GM12891 (cell line): ENCODE measurements around the gene UQCRFS1.
A peak's percentile ranks its signal among the peaks of the same experiment; 100 is the strongest.

Experiments
- DNase-seq: peaks from one replicate; pipeline ENCODE4 v3.0.0; 2011; ENCODE audit warnings: low spot score; ENCODE audit not compliant: insufficient read length
- FAIRE-seq: peaks from 2 replicates; lab custom pipeline; 2011; peaks lifted over from hg19 to GRCh38; lab: Jason Lieb, UNC
- PAX5 ChIP-seq: IDR thresholded peaks from 2 replicates; pipeline ENCODE4 v1.6.1; 2011; ENCODE audit warnings: low read length, moderate library complexity, mild to moderate bottlenecking; ENCODE audit not compliant: insufficient read depth, severe bottlenecking
- POLR2A ChIP-seq: IDR thresholded peaks from 2 replicates; pipeline ENCODE4 v1.6.1; 2011; ENCODE audit warnings: low read depth, low read length, control low read depth
- POLR2AphosphoS5 ChIP-seq: IDR thresholded peaks from 2 replicates; pipeline ENCODE4 v1.6.1; 2011; ENCODE audit warnings: low read depth, low read length, control low read depth
- POU2F2 ChIP-seq: IDR thresholded peaks from 2 replicates; pipeline ENCODE4 v1.6.1; 2011; ENCODE audit warnings: low read depth, mild to moderate bottlenecking, control low read depth, low read length, moderate library complexity
- SPI1 ChIP-seq: IDR thresholded peaks from 2 replicates; pipeline ENCODE4 v1.6.1; 2011; ENCODE audit warnings: low read depth, low read length, control low read depth
- TAF1 ChIP-seq: IDR thresholded peaks from 2 replicates; pipeline ENCODE4 v1.6.1; 2011; ENCODE audit warnings: low read depth, low read length, control low read depth

UQCRFS1 gene

DNA sequence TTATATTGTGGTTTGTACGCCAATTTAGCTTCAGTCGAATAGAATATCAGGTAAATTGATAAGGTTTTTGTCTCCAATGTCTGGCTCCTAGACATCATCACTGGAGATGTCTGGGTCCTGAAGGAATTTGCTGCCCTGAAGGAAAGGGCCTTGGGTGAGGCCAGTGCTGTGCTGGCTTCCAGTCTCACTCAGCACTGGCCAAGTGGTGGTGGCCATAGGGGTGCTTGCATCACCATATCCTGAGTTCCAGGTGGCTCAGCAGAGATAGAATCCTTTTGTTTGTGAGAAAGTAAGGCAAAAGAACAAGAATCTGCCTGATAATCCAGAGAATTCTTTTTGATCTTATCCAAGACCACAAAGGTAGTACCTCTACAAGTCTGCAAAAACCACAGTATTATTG is 39.1 kb downstream of the UQCRFS1 start:
- no peak for FAIRE-seq
- no peak for DNase-seq
- no peak for TF ChIP-seq SPI1
- TF ChIP-seq POLR2AphosphoS5, result no peak
- no peak for TF ChIP-seq TAF1
- no peak for TF ChIP-seq PAX5
- TF ChIP-seq POU2F2, result no peak
- no peak for TF ChIP-seq POLR2A

- no peak for FAIRE-seq
- TF ChIP-seq POLR2AphosphoS5, result no peak
- TF ChIP-seq SPI1, result peak; percentile 88
- no peak for DNase-seq
These were observed 40.6 kb downstream of the UQCRFS1 start for GRCh38 chr19:29172302-29172701.

DNA sequence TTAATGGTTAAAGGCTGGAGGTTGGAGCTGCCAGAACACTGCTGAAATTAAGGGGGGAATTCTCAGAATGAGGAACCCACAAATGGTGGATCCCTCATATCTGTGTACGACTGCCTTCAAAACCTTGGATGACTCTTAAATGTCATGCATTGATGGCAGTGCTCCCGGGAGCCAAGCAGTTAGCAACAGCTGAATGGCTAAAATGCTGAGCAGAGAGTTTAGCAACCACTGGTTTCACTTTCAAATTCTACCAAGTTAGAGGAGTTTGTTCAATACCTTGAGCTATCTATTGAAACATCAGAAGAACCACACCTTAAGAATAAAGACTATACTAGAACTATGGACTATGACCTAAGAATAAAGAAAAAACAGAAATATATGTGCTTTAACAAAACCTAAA is 41.4 kb downstream of the UQCRFS1 start:
- TF ChIP-seq TAF1 (no peak), SPI1 (no peak), POU2F2 (no peak), POLR2AphosphoS5 (no peak), POLR2A (no peak), PAX5 (no peak)
- DNase-seq (no peak), FAIRE-seq (no peak)

DNA sequence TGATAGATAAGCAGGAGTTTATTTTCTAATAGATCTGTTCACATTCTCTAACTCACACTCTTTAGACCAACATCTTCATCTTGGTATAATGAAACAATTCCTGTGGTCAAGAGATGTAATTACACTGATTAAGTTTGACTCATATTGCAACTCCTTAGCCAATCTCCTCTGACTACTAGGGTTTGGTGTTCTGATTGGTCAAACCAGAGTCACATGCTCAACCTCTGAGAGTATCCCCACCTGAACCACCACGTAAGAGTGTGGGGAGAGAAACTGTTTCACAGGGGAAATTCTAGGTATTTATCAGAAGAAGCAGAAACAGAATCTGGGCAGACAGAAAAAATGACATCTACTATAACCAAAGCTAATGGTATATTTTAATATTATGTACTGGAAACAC is 42.4 kb downstream of the UQCRFS1 start:
- FAIRE-seq (no peak), DNase-seq (no peak)
- TF ChIP-seq PAX5, result no peak
- no peak for TF ChIP-seq POLR2A
- TF ChIP-seq SPI1, result no peak
- no peak for TF ChIP-seq TAF1
- no peak for TF ChIP-seq POLR2AphosphoS5
- no peak for TF ChIP-seq POU2F2

DNA sequence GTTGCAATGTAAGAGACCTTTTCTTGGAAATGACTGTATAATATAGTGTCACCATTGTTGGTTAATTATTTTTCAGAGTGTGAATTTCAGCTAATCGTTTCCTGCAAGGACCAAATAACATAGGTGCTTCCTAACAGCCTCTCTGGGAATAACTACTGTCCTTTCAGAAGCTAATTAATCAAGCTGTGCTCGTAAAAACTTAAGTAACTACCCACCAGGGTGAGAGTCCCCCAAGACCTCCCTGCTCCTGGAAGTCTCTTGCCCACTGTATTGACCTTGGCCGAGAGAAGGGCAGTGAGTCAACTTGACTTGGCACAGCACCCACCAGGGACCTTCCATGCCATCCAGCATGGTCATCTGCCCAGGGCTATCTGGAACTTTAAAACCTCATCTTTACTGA is 50.3 kb downstream of the UQCRFS1 start:
- FAIRE-seq, result no peak
- no peak for DNase-seq
- no peak for TF ChIP-seq POLR2A
- TF ChIP-seq PAX5, result no peak
- TF ChIP-seq POLR2AphosphoS5, result no peak
- no peak for TF ChIP-seq TAF1
- no peak for TF ChIP-seq SPI1
- no peak for TF ChIP-seq POU2F2

DNA sequence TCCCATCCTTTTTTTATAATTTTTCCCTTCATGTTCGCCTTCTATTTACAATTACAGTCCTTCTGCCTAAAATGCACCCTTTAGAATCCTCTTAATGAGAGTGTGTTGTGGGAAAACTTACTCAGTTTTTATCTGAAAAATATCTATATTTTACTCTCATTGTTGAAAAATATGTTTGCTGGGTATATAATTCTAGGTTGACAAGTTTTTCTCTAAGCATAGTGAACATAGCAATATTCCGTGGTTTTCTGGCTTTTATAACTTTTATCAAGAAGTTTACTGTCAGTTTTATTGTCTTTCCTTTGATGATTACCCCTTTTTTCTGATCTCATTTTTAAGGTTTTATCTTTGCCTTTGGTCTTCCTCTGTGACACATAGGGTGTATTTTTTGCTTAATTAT is 57.3 kb downstream of the UQCRFS1 start:
- no peak for DNase-seq
- no peak for FAIRE-seq
- no peak for TF ChIP-seq PAX5
- no peak for TF ChIP-seq TAF1
- no peak for TF ChIP-seq POLR2A
- no peak for TF ChIP-seq POU2F2
- no peak for TF ChIP-seq POLR2AphosphoS5
- TF ChIP-seq SPI1, result no peak
